HCT116 (cell line): ENCODE results near the gene MIEF1.
A peak's percentile ranks its signal among the peaks of the same experiment; 100 is the strongest.

Source experiments
- POLR2A ChIP-seq: IDR thresholded peaks from 2 replicates; pipeline ENCODE4 v1.7.0; 2011; ENCODE audit warnings: borderline replicate concordance; ENCODE audit not compliant: insufficient read depth, insufficient read length; ENCODE audit errors: extremely low read depth
- ZBTB33 ChIP-seq: IDR thresholded peaks from 2 replicates; pipeline ENCODE4 v1.6.1; 2011; ENCODE audit warnings: mild to moderate bottlenecking, low read length, moderate library complexity; ENCODE audit not compliant: insufficient replicate concordance; ENCODE audit errors: extremely low read depth

- TF ChIP-seq POLR2A (peak; percentile 25), ZBTB33 (no peak)
Observed at GRCh38 chr22:39522567-39523300, 20.6 kb downstream of the MIEF1 start.
